GM12872 (cell line): Measurements from ENCODE around the gene NLGN1.

Source experiments
- TF ChIP-seq, protein P1 (sequence below): IDR thresholded peaks from 3 replicates; pipeline ENCODE4 v1.5.1; 2011; ENCODE audit warnings: low read depth, mild to moderate bottlenecking, low read length, moderate library complexity; ENCODE audit not compliant: insufficient read depth

The NLGN1 gene

DNA sequence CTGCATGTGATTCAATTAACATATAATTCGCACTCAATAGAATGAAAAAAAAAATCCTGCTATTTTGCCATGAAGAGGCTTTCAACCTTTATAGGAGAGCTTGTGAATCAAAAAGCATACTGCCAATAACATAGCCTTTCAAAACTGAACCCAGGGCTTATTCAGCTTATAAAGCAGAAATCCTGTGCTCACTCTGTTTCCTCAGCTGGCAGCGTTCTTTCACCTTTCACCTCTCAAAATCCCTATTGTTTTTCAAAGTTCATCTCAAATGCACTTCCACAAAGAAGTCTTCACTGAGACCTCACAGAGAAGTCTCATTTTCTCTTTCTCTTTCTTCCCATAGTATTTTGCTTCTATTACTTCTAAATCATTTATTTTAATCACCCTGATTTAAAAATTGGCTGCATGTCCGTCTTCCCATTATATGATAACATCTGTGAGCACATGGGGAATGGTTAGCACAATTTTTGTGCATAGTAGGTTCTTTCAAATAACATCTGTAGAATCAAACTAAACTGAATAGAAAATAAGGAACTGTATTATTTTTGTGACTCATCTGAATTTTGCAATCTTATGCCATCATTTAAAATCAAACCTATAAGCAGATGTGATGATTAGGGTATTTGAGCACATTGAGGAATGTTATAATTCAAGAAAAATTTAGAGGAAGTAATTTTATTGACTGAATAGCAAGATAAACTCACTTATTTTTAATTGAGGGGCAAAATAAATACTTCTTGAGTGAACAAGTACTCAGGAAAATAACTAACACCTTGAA lies 373.4 kb downstream of the NLGN1 start:
- TF ChIP-seq, protein P1, sequence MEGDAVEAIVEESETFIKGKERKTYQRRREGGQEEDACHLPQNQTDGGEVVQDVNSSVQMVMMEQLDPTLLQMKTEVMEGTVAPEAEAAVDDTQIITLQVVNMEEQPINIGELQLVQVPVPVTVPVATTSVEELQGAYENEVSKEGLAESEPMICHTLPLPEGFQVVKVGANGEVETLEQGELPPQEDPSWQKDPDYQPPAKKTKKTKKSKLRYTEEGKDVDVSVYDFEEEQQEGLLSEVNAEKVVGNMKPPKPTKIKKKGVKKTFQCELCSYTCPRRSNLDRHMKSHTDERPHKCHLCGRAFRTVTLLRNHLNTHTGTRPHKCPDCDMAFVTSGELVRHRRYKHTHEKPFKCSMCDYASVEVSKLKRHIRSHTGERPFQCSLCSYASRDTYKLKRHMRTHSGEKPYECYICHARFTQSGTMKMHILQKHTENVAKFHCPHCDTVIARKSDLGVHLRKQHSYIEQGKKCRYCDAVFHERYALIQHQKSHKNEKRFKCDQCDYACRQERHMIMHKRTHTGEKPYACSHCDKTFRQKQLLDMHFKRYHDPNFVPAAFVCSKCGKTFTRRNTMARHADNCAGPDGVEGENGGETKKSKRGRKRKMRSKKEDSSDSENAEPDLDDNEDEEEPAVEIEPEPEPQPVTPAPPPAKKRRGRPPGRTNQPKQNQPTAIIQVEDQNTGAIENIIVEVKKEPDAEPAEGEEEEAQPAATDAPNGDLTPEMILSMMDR = no peak

DNA sequence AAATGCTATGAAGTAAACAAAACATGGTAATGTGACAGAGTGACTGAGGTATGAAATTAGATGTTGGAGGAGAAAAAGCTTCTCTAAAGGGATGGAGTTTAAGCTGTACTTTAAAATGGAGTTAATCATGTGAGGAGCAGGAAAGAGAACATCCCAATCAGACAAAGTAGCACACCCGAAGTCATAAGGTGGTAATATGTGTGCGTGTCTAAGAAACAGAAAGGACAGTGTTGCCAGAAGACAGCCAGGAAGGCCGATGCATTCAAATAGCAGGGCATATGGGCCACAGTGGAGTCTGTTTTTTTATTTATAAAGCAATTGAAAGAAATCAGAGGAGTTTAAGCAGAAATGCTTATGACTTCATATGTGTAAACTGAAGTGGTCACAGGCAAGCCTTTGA lies 376.3 kb downstream of the NLGN1 start:
- TF ChIP-seq, protein P1 = no peak

DNA sequence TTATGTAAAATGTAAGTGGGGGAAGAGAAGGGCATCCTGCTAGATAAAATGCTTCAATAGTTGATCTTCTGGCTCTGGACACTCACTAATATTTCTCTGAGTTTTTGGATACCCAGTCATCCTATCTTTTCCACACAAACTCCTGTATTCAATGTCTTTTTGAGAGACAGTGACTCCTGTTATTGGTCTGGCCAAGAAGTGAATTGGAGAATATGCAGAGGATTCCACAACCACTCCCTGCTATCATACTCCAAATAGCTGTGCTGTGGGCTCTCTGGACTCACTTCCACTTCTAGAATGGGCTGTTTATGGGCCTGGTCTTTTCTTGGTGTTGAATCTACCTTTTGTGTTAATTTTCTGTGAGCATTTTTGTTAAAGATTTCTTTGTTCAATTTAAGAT lies 376.8 kb downstream of the NLGN1 start:
- TF ChIP-seq, protein P1 = no peak

DNA sequence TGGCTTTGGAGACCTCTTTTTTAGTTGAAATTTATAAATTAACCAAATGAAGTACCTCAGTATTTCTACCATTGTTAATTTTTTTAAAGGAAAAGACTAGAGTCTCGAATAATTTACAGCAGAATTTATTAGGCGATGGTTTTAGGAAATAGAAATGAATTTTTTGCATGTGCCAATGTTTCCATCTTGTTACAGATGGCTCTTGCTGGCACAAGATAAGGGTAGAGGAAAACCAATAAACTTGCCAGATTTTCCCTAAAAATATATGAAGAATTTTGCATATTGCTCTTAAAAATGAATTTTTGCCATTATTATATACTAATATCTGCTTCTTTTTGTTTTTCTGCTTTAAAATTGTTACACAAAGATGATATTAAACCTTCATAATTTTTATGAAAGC lies 380.7 kb downstream of the NLGN1 start:
- TF ChIP-seq, protein P1 = no peak

DNA sequence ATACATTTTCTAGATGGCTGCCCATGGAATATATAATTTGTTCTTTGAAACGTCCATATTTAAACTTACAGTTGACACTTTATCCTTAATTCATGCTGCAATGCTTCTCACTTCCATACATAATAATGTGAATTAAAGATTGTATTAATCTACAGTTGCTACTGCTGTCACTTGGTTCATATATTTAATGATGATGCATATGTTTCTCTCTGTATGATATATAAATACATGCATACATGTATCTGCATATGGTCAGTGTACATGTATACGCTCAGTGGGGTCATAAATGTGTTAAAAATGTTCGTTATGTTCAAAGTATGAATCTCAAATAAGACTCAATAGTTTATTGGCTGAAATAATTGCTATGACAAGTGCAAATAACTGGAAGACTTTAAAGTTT lies 382.5 kb downstream of the NLGN1 start:
- TF ChIP-seq, protein P1 = no peak

DNA sequence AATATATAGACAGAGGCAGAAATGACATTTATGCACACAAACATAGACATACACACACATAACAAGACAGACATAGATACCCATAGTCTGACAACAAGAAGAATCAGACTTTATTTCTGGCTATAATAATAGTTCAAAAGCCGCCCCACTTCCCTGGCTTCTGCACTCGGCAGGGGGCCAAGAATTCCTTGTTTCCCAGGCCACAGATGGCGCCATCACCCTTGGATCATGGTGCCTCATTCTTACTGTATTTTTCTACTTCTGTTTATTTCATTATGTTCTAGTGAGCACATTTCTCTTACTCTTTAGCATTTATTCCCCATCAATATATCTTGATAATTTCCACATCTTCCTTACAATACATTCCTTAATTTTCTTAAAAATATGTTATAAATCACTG lies 387.5 kb downstream of the NLGN1 start:
- TF ChIP-seq, protein P1 = no peak

DNA sequence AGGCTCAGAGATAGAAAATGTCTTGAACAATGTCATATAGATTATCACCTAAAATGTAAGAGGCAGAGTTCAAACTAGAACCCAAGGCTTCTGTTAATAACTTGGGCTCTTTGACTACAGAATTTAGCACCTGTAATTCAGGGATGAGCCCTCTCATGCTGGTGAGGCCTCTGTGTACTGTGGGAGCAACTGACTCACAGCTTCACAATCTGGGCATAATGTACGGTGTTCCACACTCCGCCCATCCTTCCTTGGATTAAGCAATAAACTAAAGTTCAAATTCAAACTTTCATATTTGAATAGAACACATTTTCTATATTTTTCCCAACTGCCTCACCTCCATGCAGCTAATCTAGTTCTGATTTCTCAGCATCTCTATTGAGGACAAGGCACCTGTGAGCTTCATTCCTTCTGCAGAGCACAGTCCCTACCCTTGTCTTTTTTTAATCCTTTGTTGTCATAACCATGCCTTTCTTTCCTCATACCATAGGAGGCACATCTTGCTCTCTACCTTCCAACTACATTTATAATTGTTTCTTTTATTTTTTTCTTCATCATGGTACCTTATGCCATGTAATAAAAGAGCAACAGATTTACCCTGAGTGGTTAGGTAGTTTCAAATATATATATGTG lies 392.1 kb downstream of the NLGN1 start:
- TF ChIP-seq, protein P1 = no peak
